Activated CD4-positive, CD25-positive, alpha-beta regulatory T cell treated with anti-CD3 and anti-CD28 coated beads, Interleukin-2, amount 50 U/mL, for 24 hours (primary cell): Measurements from ENCODE around the gene DACH2.

Experiments used
- ATAC-seq, 2 donors: fragments of 150-1000 bp; cut with Tn5 transposase; one replicate each; pipeline ENCODE4 v1.10.0; 2021; ENCODE audit warnings: mild to moderate bottlenecking in 1 of 2, moderate library complexity in 1 of 2

The DACH2 gene

GRCh38 chrX:86829786-86830185 is 681.5 kb downstream of the DACH2 start:
- ATAC-seq: no peak

GRCh38 chrX:86830685-86831084 is 682.4 kb downstream of the DACH2 start:
- ATAC-seq: no peak

DNA sequence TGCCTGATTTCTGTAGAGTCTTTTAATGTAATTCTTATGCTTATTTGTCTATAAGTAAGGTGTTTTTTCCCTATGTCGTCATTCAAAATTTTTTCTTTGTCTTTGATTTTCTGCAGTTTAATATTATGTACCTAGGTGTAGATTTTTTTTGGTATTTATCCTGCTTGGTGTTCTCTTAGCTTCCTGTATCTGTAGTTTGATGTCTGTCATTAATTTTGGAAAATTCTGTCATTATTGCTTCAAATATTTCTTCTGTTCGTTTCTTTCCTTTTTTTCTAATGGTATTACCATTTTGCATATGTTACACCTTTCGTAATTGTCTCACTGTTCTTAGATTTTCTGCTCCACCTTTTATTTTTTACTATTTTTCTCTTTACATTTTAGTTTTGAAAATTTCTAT is 696.9 kb downstream of the DACH2 start:
- no peak for ATAC-seq
